ENCODE results near the gene AGER. TPM values are rescaled to one million over a fixed set of nuclear protein-coding genes. Genes with fewer than 3 reads are reported as not detected.
A peak's percentile ranks its signal among the peaks of the same experiment; 100 is the strongest.
"Not testable (repeated sequence)": the region's sequence is repeated elsewhere in the genome, so short reads cannot be mapped to it uniquely, and the experiment has no call there.

Gene AGER
- total and polyA plus RNA-seq, 2 experiments from 2014 or later, result 3.4 to 4.5 TPM

DNA sequence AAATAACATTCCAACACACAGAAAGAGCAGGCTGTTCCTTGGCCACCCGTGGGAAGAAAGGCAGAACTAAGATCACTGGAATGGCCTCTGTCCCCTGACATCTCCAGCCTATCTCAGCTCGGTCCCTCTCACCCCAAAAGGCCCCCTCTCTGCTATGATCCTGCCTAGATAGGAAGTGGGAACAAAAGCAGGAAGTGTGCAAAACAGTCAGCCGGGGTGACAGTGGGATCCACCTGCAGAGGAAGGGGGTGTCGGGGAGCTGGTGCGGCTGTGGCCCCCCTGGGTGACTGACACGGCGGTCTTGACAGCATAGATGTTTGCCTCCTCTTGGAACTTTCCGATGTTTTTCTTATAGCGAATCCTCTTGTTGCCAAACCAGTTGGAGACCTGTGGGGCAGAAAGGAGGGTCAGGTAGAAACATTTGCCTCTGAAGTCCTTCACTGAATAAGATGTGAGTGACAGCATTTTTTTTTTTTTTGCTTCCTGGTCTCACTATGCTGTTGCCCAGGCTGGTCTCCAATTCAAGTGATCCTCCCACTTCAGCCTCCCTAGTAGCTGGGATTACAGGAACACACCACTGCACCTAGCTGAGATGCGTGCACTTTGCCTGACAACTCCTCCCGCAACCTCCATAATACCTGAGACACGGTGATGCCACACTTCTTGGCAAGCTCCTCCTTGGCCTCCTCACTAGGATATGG, 3.1 kb upstream of the AGER start:
- no peak for DNase-seq (ENCODE audit: low spot score)
- Histone ChIP-seq H3K4me3 (no peak overlapping the region), H3K27ac (peak overlapping the region; percentile 86), H3K9me3 (ENCODE audit: low read depth) (no peaks in the 10 kb centered on the region), H3K36me3 (replicated peaks; ENCODE audit: insufficient read depth, low read depth) (no peaks in the 10 kb centered on the region), H3K4me2 (no peak overlapping the region), H3K4me1 (ENCODE audit: insufficient read depth) (peaks cover 28% of the 10 kb centered on the region), H3K9me2 (replicated peaks; ENCODE audit: insufficient read depth) (no peaks in the 10 kb centered on the region), H2AFZ (no peak overlapping the region), H3K27me3 (no peaks in the 10 kb centered on the region), H4K20me1 (ENCODE audit: insufficient read depth, poor library complexity, severe bottlenecking) (no peaks in the 10 kb centered on the region), H3K79me2 (peaks cover 33% of the 10 kb centered on the region)
- no peak for TF ChIP-seq EZH2 (IDR thresholded peaks at IDR 0.05; ENCODE audit: borderline replicate concordance)
- TF ChIP-seq, protein P1, sequence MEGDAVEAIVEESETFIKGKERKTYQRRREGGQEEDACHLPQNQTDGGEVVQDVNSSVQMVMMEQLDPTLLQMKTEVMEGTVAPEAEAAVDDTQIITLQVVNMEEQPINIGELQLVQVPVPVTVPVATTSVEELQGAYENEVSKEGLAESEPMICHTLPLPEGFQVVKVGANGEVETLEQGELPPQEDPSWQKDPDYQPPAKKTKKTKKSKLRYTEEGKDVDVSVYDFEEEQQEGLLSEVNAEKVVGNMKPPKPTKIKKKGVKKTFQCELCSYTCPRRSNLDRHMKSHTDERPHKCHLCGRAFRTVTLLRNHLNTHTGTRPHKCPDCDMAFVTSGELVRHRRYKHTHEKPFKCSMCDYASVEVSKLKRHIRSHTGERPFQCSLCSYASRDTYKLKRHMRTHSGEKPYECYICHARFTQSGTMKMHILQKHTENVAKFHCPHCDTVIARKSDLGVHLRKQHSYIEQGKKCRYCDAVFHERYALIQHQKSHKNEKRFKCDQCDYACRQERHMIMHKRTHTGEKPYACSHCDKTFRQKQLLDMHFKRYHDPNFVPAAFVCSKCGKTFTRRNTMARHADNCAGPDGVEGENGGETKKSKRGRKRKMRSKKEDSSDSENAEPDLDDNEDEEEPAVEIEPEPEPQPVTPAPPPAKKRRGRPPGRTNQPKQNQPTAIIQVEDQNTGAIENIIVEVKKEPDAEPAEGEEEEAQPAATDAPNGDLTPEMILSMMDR (IDR thresholded peaks at IDR 0.05; ENCODE audit: poor library complexity), result no peak
- no peak for TF ChIP-seq EZH2phosphoT487 (IDR thresholded peaks at IDR 0.05; ENCODE audit: low read depth, severe bottlenecking, unreplicated experiment)
- 93% methylated on average over 12 of the region's 12 CpGs for WGBS (ENCODE audit: low lambda C conversion rate, missing lambda C conversion rate)

DNA sequence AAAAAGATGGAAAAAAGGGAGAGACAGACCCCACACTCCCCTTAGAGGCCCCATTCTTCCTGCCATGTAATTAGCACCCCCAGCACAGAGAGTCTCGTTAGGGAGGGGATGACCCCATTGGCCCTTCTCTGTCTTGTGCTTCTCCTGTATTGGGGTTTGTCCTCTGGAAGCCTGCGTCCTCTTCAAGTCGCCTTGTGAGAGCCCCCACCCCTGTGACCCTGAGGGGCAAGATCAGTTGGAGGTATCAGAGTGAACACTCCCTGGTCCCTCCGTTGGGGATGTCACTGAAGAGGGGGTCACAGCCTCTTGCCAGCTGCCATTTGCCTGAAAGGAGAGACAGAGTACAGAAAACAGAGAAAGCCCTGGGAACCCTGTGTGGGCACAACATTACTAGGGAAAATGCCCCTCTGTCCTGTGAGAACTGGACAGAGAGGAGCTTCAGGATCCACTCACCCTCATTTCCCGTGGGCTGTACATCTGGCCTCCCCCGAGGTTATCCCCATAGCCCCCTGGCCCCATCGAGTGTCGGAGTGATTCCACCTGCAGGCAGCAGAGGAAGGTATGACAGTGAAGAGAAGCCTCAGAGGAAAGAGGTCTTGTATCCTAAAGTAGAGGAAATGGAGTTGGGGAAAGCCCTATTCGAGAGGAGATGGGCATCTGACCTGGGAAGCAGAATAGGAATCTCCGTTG, 2.2 kb upstream of the AGER start:
- H3K4me2 ChIP-seq; H4K20me1 ChIP-seq (ENCODE audit: insufficient read depth, poor library complexity, severe bottlenecking); H2AFZ ChIP-seq; H3K36me3 ChIP-seq (replicated peaks; ENCODE audit: insufficient read depth, low read depth); H3K9me3 ChIP-seq (ENCODE audit: low read depth); H3K27me3 ChIP-seq; H3K4me3 ChIP-seq; H3K9me2 ChIP-seq (replicated peaks; ENCODE audit: insufficient read depth); DNase-seq (ENCODE audit: low spot score): not testable (repeated sequence)
- peaks cover 27% of the 10 kb centered on the region for H3K4me1 ChIP-seq (ENCODE audit: insufficient read depth)
- H3K79me2 ChIP-seq, result peaks cover 33% of the 10 kb centered on the region
- H3K27ac ChIP-seq, result peak overlapping the region; percentile 86
- 85% methylated on average over 10 of the region's 10 CpGs for WGBS (ENCODE audit: low lambda C conversion rate, missing lambda C conversion rate)

- not testable (repeated sequence) for H3K9me2 ChIP-seq (replicated peaks; ENCODE audit: insufficient read depth); H4K20me1 ChIP-seq (ENCODE audit: insufficient read depth, poor library complexity, severe bottlenecking); H3K9me3 ChIP-seq (ENCODE audit: low read depth); H3K36me3 ChIP-seq (replicated peaks; ENCODE audit: insufficient read depth, low read depth); H3K27me3 ChIP-seq; H3K4me3 ChIP-seq; H2AFZ ChIP-seq
- Histone ChIP-seq H3K27ac (peak overlapping the region; percentile 86), H3K79me2 (peaks cover 31% of the 10 kb centered on the region), H3K4me1 (ENCODE audit: insufficient read depth) (peaks cover 21% of the 10 kb centered on the region), H3K4me2 (peak overlapping the region; percentile 55)
- peak; percentile 88 for DNase-seq (ENCODE audit: low spot score)
- 21% methylated on average over 9 of the region's 11 CpGs for WGBS (ENCODE audit: low lambda C conversion rate, missing lambda C conversion rate)
These were observed 1.7 kb upstream of the AGER start for GRCh38 chr6:32185681-32186131.

GRCh38 chr6:32183483-32184083, 470 bp downstream of the AGER start:
- Histone ChIP-seq H4K20me1 (ENCODE audit: insufficient read depth, poor library complexity, severe bottlenecking) (no peaks in the 10 kb centered on the region), H3K4me3 (no peak overlapping the region), H2AFZ (no peak overlapping the region), H3K36me3 (replicated peaks; ENCODE audit: insufficient read depth, low read depth) (no peaks in the 10 kb centered on the region), H3K27me3 (no peaks in the 10 kb centered on the region), H3K9me3 (ENCODE audit: low read depth) (no peaks in the 10 kb centered on the region), H3K79me2 (peaks cover 33% of the 10 kb centered on the region), H3K27ac (no peak overlapping the region), H3K9me2 (replicated peaks; ENCODE audit: insufficient read depth) (no peaks in the 10 kb centered on the region), H3K4me1 (ENCODE audit: insufficient read depth) (peaks cover 24% of the 10 kb centered on the region), H3K4me2 (no peak overlapping the region)
- 87% methylated on average over 15 of the region's 15 CpGs for WGBS (ENCODE audit: low lambda C conversion rate, missing lambda C conversion rate)
- DNase-seq (ENCODE audit: low spot score), result no peak
- TF ChIP-seq EZH2 (IDR thresholded peaks at IDR 0.05; ENCODE audit: borderline replicate concordance) (no peak), EZH2phosphoT487 (IDR thresholded peaks at IDR 0.05; ENCODE audit: low read depth, severe bottlenecking, unreplicated experiment) (no peak)
- TF ChIP-seq, protein P1 (IDR thresholded peaks at IDR 0.05; ENCODE audit: poor library complexity), result no peak
